Lower leg skin (tissue), 3 donors: ENCODE measurements around the gene TTLL1.

Source experiments
- POLR2A ChIP-seq, 2 donors: fragments of 450-650 bp; IDR thresholded peaks; one replicate each; pipeline ENCODE4 v1.6.1; 2016 to 2017; ENCODE audit warnings: antibody characterized with exemption in 2 of 2, mild to moderate bottlenecking in 1 of 2, moderate library complexity in 1 of 2
- TF ChIP-seq, protein P1 (sequence below), 3 donors: fragments of 450-650 bp; IDR thresholded peaks; one replicate each; pipeline ENCODE4 v1.5.1; 2016; ENCODE audit warnings: antibody characterized with exemption in 3 of 3, mild to moderate bottlenecking in 3 of 3, moderate library complexity in 2 of 3

DNA sequence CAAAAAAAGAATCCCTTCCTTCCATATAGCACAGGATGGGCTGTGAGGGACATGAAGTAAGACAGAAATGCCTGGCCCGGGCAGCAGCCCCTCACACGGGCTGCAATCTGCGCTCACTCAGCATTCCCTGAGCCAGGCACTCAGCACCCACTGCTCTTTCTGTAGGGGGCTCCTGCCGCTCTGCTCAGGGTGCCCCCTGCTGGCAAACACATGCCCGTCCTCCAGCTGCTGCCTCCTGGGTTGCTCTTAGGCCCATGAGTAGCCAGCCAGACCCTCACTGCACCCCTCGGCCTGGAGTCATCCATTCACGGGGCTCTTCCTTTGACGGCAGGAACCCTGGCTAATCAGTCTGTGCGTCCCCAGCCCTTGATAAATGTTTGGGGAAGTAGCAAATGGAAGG lies 47.1 kb upstream of the TTLL1 start:
- TF ChIP-seq, protein P1, sequence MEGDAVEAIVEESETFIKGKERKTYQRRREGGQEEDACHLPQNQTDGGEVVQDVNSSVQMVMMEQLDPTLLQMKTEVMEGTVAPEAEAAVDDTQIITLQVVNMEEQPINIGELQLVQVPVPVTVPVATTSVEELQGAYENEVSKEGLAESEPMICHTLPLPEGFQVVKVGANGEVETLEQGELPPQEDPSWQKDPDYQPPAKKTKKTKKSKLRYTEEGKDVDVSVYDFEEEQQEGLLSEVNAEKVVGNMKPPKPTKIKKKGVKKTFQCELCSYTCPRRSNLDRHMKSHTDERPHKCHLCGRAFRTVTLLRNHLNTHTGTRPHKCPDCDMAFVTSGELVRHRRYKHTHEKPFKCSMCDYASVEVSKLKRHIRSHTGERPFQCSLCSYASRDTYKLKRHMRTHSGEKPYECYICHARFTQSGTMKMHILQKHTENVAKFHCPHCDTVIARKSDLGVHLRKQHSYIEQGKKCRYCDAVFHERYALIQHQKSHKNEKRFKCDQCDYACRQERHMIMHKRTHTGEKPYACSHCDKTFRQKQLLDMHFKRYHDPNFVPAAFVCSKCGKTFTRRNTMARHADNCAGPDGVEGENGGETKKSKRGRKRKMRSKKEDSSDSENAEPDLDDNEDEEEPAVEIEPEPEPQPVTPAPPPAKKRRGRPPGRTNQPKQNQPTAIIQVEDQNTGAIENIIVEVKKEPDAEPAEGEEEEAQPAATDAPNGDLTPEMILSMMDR (IDR thresholded peaks at IDR 0.05) = no peak
- no peak for TF ChIP-seq POLR2A (IDR thresholded peaks at IDR 0.05)
